Ishikawa (cell line): ENCODE results near the gene GPR39.

Experiments
- CEBPB ChIP-seq: IDR thresholded peaks from 2 replicates; pipeline ENCODE4 v1.6.1; 2012
- CREB1 ChIP-seq: IDR thresholded peaks from 2 replicates; pipeline ENCODE4 v1.6.1; 2012; ENCODE audit warnings: low read depth
- EGR1 ChIP-seq: IDR thresholded peaks from 2 replicates; pipeline ENCODE4 v1.6.1; 2012
- EP300 ChIP-seq: IDR thresholded peaks from 2 replicates; pipeline ENCODE4 v1.6.1; 2012; ENCODE audit warnings: borderline replicate concordance
- FOXM1 ChIP-seq: IDR thresholded peaks from 2 replicates; pipeline ENCODE4 v1.6.1; 2012; ENCODE audit warnings: low read depth, borderline replicate concordance
- NFIC ChIP-seq: IDR thresholded peaks from 2 replicates; pipeline ENCODE4 v1.6.1; 2012
- RAD21 ChIP-seq: IDR thresholded peaks from 2 replicates; pipeline ENCODE4 v1.6.1; 2012; ENCODE audit warnings: low read depth
- TAF1 ChIP-seq: IDR thresholded peaks from 2 replicates; pipeline ENCODE4 v1.6.1; 2012; ENCODE audit warnings: low read depth, mild to moderate bottlenecking
- TCF12 ChIP-seq: IDR thresholded peaks from 2 replicates; pipeline ENCODE4 v1.6.1; 2012; ENCODE audit warnings: low read depth
- TEAD4 ChIP-seq: IDR thresholded peaks from 2 replicates; pipeline ENCODE4 v1.6.1; 2012
- YY1 ChIP-seq: IDR thresholded peaks from 2 replicates; pipeline ENCODE4 v1.6.1; 2012; ENCODE audit warnings: low read depth
- ZBTB7A ChIP-seq: IDR thresholded peaks from 2 replicates; pipeline ENCODE4 v1.6.1; 2012; ENCODE audit warnings: low read depth
- TF ChIP-seq, protein P1 (sequence below): IDR thresholded peaks from 2 replicates; pipeline ENCODE4 v1.6.1; 2012; ENCODE audit warnings: low read depth, mild to moderate bottlenecking
- TF ChIP-seq, protein P2 (sequence below): IDR thresholded peaks from 2 replicates; pipeline ENCODE4 v1.6.1; 2012
- TF ChIP-seq, protein P3 (sequence below): IDR thresholded peaks from 2 replicates; pipeline ENCODE4 v1.6.1; 2012

GPR39 gene

DNA sequence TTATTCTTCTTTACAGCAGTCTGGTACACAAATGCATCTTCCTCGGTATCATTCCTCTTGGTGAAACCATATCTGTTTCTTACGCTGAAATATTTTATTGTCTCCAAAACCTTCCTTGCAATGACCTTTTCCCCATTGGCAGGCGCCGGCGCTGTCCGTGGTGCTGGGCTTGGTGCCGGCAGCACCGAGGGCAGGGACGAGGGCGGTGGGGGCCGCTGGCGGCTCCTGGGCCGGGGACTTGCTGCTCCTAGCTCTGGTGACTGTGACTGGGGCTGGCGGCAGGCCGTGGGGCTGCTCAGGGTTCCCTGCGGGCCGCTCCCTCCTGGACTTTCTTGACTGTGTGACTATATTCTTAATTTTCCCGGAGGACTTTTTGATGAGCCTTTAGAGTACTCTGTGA lies 72.5 kb downstream of the GPR39 start:
- TF ChIP-seq, protein P1, sequence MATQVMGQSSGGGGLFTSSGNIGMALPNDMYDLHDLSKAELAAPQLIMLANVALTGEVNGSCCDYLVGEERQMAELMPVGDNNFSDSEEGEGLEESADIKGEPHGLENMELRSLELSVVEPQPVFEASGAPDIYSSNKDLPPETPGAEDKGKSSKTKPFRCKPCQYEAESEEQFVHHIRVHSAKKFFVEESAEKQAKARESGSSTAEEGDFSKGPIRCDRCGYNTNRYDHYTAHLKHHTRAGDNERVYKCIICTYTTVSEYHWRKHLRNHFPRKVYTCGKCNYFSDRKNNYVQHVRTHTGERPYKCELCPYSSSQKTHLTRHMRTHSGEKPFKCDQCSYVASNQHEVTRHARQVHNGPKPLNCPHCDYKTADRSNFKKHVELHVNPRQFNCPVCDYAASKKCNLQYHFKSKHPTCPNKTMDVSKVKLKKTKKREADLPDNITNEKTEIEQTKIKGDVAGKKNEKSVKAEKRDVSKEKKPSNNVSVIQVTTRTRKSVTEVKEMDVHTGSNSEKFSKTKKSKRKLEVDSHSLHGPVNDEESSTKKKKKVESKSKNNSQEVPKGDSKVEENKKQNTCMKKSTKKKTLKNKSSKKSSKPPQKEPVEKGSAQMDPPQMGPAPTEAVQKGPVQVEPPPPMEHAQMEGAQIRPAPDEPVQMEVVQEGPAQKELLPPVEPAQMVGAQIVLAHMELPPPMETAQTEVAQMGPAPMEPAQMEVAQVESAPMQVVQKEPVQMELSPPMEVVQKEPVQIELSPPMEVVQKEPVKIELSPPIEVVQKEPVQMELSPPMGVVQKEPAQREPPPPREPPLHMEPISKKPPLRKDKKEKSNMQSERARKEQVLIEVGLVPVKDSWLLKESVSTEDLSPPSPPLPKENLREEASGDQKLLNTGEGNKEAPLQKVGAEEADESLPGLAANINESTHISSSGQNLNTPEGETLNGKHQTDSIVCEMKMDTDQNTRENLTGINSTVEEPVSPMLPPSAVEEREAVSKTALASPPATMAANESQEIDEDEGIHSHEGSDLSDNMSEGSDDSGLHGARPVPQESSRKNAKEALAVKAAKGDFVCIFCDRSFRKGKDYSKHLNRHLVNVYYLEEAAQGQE, result peak; percentile 98
- TF ChIP-seq NFIC, result no peak
- TF ChIP-seq, protein P2, sequence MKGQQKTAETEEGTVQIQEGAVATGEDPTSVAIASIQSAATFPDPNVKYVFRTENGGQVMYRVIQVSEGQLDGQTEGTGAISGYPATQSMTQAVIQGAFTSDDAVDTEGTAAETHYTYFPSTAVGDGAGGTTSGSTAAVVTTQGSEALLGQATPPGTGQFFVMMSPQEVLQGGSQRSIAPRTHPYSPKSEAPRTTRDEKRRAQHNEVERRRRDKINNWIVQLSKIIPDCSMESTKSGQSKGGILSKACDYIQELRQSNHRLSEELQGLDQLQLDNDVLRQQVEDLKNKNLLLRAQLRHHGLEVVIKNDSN, result no peak

DNA sequence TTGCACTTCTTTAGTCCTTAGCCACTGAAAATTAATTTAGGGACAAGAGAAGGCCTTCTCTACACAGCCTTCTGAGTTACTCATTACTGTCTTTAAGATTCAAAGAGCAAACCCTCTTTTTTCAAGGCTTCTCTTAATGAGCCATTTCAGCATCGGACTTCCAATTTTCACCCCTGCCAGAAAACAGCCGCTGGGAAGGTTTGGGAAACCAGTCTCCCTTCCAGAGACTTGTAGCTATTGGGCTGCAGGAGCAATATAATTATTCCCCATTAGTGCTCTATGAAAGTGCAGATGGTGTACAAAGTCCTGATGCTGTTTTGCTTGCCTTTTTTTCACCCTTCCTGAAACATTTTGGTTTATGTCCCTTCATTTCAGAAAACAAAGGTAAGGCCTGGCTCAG lies 79.3 kb downstream of the GPR39 start:
- no peak for TF ChIP-seq NFIC
- no peak for TF ChIP-seq ZBTB7A
- no peak for TF ChIP-seq YY1
- TF ChIP-seq, protein P1, result no peak
- no peak for TF ChIP-seq RAD21
- TF ChIP-seq EP300, result no peak
- TF ChIP-seq CEBPB, result no peak
- TF ChIP-seq CREB1, result no peak
- no peak for TF ChIP-seq TCF12
- no peak for TF ChIP-seq FOXM1
- TF ChIP-seq, protein P3, sequence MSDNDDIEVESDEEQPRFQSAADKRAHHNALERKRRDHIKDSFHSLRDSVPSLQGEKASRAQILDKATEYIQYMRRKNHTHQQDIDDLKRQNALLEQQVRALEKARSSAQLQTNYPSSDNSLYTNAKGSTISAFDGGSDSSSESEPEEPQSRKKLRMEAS, result no peak
- no peak for TF ChIP-seq TAF1
- TF ChIP-seq, protein P2, result no peak
- no peak for TF ChIP-seq TEAD4
- no peak for TF ChIP-seq EGR1

DNA sequence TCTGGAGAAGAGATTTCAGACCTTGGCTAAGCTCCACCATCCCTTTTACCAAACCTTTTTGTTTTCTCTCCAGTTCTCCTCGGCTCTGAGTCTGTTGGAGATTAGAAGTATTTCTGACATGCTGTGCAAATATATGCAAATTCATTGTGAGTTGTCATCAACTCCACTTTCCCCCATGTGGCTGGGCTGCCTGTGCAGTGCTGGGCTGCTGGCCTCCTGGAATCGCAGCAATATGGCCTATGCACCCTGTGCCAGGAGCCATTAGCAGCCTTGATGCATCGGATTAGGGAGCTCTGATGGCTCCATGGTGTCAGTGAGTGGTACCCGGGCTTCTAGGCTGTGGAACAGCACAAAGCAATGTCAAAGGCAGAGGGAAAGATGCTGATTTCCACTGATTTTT lies 80.0 kb downstream of the GPR39 start:
- TF ChIP-seq TCF12, result no peak
- TF ChIP-seq, protein P1, result no peak
- TF ChIP-seq TEAD4, result no peak
- no peak for TF ChIP-seq YY1
- TF ChIP-seq EP300, result no peak
- TF ChIP-seq EGR1, result no peak
- TF ChIP-seq, protein P3, result no peak
- no peak for TF ChIP-seq NFIC
- no peak for TF ChIP-seq FOXM1
- no peak for TF ChIP-seq RAD21
- no peak for TF ChIP-seq CEBPB
- TF ChIP-seq CREB1, result no peak
- no peak for TF ChIP-seq TAF1
- no peak for TF ChIP-seq ZBTB7A
- TF ChIP-seq, protein P2, result no peak

DNA sequence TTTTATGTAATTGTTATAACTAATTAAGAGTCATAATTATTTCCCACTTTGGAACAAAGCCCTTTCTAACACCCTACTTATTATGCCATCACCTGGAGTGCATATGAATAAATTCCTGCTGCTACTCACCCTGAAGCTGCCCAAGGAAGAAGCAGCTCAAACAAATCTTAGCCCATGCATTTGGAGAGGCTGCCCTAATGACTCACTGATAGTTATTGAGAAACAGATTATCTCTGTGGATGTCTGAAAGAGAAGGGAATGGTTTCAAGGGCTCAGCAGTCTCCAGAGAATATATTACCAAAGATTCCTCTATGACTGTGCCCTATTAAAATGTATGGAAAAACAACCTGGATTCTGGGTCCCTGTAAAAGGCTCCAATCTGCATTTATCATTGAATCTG lies 81.0 kb downstream of the GPR39 start:
- no peak for TF ChIP-seq EP300
- TF ChIP-seq, protein P3, result no peak
- TF ChIP-seq YY1, result no peak
- no peak for TF ChIP-seq TEAD4
- TF ChIP-seq, protein P2, result no peak
- TF ChIP-seq EGR1, result no peak
- TF ChIP-seq FOXM1, result no peak
- TF ChIP-seq, protein P1, result no peak
- TF ChIP-seq CREB1, result no peak
- TF ChIP-seq NFIC, result no peak
- TF ChIP-seq TAF1, result no peak
- TF ChIP-seq CEBPB, result no peak
